ENCODE results near the gene NSMCE3.

NSMCE3 gene

GRCh38 chr15:29266052-29266582 lies 3.5 kb downstream of the NSMCE3 start:
- no peak for TF ChIP-seq CTCF (IDR thresholded peaks at IDR 0.05; ENCODE audit: insufficient read depth, low read length, missing control alignments)
- H3K4me3 ChIP-seq (ENCODE audit: low read depth, low read length) = no peak overlapping the region
- ChIA-PET CTCF (no interaction called here), POLR2A (no interaction called here)
- no peak for DNase-seq (ENCODE audit: low read depth, low spot score)

GRCh38 chr15:29263289-29263688 lies 6.3 kb downstream of the NSMCE3 start:
- no peak for TF ChIP-seq CTCF (IDR thresholded peaks at IDR 0.05; ENCODE audit: insufficient read depth, low read length, missing control alignments)
- no peak for DNase-seq (ENCODE audit: low read depth, low spot score)
- CTCF ChIA-PET = interaction anchor here (0.8 to 1.4 kb wide), 3 partner anchors 15 to 159 kb away, joined by 3 read pairs; no protein-coding TSS in a partner anchor

GRCh38 chr15:29262738-29263137 lies 6.9 kb downstream of the NSMCE3 start:
- TF ChIP-seq CTCF (IDR thresholded peaks at IDR 0.05; ENCODE audit: insufficient read depth, low read length, missing control alignments) = no peak
- no peak for DNase-seq (ENCODE audit: low read depth, low spot score)
- ChIA-PET POLR2A (no interaction called here), CTCF (interaction anchor here (1.0 to 1.4 kb wide), 2 partner anchors 15 to 159 kb away, joined by 3 read pairs; no protein-coding TSS in a partner anchor)
- no peak overlapping the region for H3K4me3 ChIP-seq (ENCODE audit: low read depth, low read length)

More at GRCh38 chr15:29263289-29263688, 6.3 kb downstream of the NSMCE3 start:
- H3K4me3 ChIP-seq (ENCODE audit: low read depth, low read length) = no peak overlapping the region
- POLR2A ChIA-PET = no interaction called here

- no peak overlapping the region for H3K4me3 ChIP-seq (ENCODE audit: low read depth, low read length)
- no peak for TF ChIP-seq CTCF (IDR thresholded peaks at IDR 0.05; ENCODE audit: insufficient read depth, low read length, missing control alignments)
- ChIA-PET CTCF (no interaction called here), POLR2A (no interaction called here)
- DNase-seq (ENCODE audit: low read depth, low spot score) = no peak
Measured at GRCh38 chr15:29260896-29261295, 8.7 kb downstream of the NSMCE3 start.

- no peak for DNase-seq (ENCODE audit: low read depth, low spot score)
- ChIA-PET POLR2A (no interaction called here), CTCF (interaction anchor here (1.2 kb wide), 1 partner anchor 9 kb away, joined by 5 read pairs; no protein-coding TSS in a partner anchor)
- no peak overlapping the region for H3K4me3 ChIP-seq (ENCODE audit: low read depth, low read length)
- no peak for TF ChIP-seq CTCF (IDR thresholded peaks at IDR 0.05; ENCODE audit: insufficient read depth, low read length, missing control alignments)
Measured at GRCh38 chr15:29259233-29259632, 10.4 kb downstream of the NSMCE3 start.

- H3K4me3 ChIP-seq (ENCODE audit: low read depth, low read length) = no peak overlapping the region
- POLR2A ChIA-PET = no interaction called here
- TF ChIP-seq CTCF (IDR thresholded peaks at IDR 0.05; ENCODE audit: insufficient read depth, low read length, missing control alignments) = no peak
- DNase-seq (ENCODE audit: low read depth, low spot score) = no peak
- CTCF ChIA-PET = no interaction called here
Measured at GRCh38 chr15:29252234-29252633, 17.4 kb downstream of the NSMCE3 start.

Measured in AG04449 (cell line).